ENCODE results near the gene OVAAL.

DNA sequence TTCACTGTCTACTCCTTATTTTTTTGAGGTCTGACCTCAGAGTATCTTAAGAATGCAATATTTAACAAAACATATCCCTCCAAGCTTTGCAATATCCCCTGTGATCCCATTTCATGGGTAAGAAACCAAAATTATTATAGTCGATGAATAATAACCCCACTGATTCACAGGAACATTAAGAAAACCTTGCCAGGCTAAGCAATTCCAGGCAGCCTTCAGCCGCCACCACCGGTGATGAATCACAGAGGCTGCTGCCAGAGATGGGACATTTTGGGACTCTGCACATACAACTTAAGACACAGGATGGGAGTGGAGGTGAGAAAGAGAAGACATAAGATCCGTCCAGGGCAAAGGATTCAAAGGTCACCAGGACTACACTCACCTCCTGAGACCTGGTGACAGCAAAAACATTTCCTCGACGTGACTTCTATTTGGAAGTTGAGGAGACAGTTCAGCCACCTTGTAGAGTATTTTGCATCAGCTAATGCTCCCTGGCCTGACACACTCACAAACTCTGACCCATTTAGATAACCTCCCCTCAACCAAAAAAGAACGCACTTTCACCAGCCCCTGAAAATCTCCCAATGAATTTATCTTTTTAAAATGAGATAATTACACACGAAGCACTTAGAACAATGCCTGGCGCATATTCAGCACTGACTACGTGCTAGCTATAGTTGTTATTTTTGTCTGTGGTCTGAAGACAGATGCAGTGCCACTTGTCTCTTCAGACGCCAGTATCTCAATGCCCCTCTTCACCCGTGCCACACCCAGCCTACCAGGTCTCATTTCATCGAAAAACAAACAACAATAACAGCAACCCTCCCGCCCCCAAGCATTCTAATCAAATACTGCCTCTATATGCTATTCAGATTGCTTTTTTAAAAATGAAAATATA lies 17.8 kb upstream of the OVAAL start:
- TF ChIP-seq, protein P1, sequence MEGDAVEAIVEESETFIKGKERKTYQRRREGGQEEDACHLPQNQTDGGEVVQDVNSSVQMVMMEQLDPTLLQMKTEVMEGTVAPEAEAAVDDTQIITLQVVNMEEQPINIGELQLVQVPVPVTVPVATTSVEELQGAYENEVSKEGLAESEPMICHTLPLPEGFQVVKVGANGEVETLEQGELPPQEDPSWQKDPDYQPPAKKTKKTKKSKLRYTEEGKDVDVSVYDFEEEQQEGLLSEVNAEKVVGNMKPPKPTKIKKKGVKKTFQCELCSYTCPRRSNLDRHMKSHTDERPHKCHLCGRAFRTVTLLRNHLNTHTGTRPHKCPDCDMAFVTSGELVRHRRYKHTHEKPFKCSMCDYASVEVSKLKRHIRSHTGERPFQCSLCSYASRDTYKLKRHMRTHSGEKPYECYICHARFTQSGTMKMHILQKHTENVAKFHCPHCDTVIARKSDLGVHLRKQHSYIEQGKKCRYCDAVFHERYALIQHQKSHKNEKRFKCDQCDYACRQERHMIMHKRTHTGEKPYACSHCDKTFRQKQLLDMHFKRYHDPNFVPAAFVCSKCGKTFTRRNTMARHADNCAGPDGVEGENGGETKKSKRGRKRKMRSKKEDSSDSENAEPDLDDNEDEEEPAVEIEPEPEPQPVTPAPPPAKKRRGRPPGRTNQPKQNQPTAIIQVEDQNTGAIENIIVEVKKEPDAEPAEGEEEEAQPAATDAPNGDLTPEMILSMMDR (IDR thresholded peaks at IDR 0.05) = no peak
- no peak for TF ChIP-seq POLR2A (IDR thresholded peaks at IDR 0.05)

Measured in body of pancreas (tissue), 4 donors.